ENCODE measurements around the gene FUT7.

DNA sequence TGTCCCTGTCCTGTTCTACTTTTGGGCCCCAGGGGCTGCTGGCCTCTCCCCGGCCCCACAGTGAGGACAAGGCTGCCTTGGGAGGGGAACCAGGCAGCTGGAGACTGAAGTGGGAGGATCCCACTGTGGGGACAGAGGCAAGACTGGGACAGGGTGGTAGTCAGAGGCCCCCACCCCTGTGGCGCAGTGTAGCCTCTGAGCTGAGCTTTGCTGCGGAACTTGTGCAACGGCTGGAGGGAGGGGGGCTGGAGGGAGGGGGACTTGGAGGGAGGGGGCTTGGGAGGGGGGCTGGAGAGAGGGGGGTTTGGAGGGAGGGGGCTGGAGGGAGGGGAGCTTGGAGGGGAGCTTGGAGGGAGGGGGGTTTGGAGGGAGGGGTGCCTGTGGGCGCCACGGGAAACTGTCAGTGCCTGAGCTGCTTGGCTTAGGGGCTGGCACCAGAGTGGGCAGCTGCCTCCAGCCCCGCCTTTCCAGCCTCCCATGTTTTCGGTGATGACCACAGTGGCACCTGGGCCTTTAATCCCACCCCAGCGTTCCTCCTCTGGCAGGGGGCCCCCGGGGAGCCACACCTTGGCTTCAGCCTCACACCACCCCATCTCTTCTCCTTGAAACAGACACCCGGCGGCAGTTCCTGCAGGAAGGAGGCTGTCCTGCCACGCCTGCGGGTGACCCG is 2.3 kb upstream of the FUT7 start:
- TF ChIP-seq, protein P1, sequence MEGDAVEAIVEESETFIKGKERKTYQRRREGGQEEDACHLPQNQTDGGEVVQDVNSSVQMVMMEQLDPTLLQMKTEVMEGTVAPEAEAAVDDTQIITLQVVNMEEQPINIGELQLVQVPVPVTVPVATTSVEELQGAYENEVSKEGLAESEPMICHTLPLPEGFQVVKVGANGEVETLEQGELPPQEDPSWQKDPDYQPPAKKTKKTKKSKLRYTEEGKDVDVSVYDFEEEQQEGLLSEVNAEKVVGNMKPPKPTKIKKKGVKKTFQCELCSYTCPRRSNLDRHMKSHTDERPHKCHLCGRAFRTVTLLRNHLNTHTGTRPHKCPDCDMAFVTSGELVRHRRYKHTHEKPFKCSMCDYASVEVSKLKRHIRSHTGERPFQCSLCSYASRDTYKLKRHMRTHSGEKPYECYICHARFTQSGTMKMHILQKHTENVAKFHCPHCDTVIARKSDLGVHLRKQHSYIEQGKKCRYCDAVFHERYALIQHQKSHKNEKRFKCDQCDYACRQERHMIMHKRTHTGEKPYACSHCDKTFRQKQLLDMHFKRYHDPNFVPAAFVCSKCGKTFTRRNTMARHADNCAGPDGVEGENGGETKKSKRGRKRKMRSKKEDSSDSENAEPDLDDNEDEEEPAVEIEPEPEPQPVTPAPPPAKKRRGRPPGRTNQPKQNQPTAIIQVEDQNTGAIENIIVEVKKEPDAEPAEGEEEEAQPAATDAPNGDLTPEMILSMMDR (IDR thresholded peaks at IDR 0.05; ENCODE audit: insufficient read depth, low read length, poor library complexity, severe bottlenecking), result no peak
- TF ChIP-seq EZH2phosphoT487 (conservative IDR thresholded peaks at IDR 0.05; ENCODE audit: low read length), result no peak

Measured in SU-DHL-6 (cell line).